Fibroblast of lung (primary cell): ENCODE measurements around the gene PHF2. TPM values are rescaled to one million over a fixed set of nuclear protein-coding genes. Genes with fewer than 3 reads are reported as not detected.

Experiments used
- DNase-seq, 2 donors: peaks; one replicate each; pipeline versions ENCODE4 v3.0.0 to v3.0.0-alpha.2; 2010; ENCODE audit warnings: low read depth in 2 of 2
- H2AFZ ChIP-seq: 2 replicates; pipeline ENCODE4 v1.5.1; 2012; ENCODE audit warnings: low read length, control low read depth, inconsistent platforms
- H3K27ac ChIP-seq: 2 replicates; pipeline ENCODE4 v1.5.1; 2011; ENCODE audit warnings: low read length, control low read depth; ENCODE audit not compliant: insufficient read depth
- H3K27me3 ChIP-seq: 2 replicates; pipeline ENCODE4 v1.5.1; 2011; ENCODE audit warnings: mild to moderate bottlenecking, low read length; ENCODE audit not compliant: control insufficient read depth, insufficient read depth
- H3K36me3 ChIP-seq: 2 replicates; pipeline ENCODE4 v1.5.1; 2011; ENCODE audit warnings: low read length; ENCODE audit not compliant: control insufficient read depth, insufficient read depth
- H3K4me1 ChIP-seq: 2 replicates; pipeline ENCODE4 v1.5.1; 2011; ENCODE audit warnings: low read length; ENCODE audit not compliant: control insufficient read depth, insufficient read depth; ENCODE audit errors: extremely low read depth
- H3K4me2 ChIP-seq: 2 replicates; pipeline ENCODE4 v1.5.1; 2011; ENCODE audit warnings: low read length, control low read depth; ENCODE audit not compliant: insufficient read depth; ENCODE audit errors: extremely low read depth
- H3K4me3 ChIP-seq, 4 experiments: fragments of 200-600 bp in 1 of 4; sonication (generic) in 1 of 4; replicated peaks in 1 of 4; 2 replicates each; pipeline ENCODE4 v1.5.1; 2011 to 2016; ENCODE audit warnings: low read length in 4 of 4, low read depth in 3 of 4, mild to moderate bottlenecking in 3 of 4, control low read depth in 2 of 4, inconsistent platforms in 1 of 4, mixed read lengths in 1 of 4; ENCODE audit not compliant: insufficient read depth in 1 of 4; ENCODE audit errors: control extremely low read depth in 1 of 4
- H3K79me2 ChIP-seq: 2 replicates; pipeline ENCODE4 v1.5.1; 2012; ENCODE audit warnings: mild to moderate bottlenecking, low read length, inconsistent platforms; ENCODE audit not compliant: control insufficient read depth, insufficient read depth
- H3K9ac ChIP-seq: 2 replicates; pipeline ENCODE4 v1.5.1; 2011; ENCODE audit warnings: mild to moderate bottlenecking, low read length, control low read depth; ENCODE audit not compliant: insufficient read depth
- H3K9me3 ChIP-seq: 2 replicates; pipeline ENCODE4 v1.5.1; 2012; ENCODE audit warnings: low read depth, low read length; ENCODE audit not compliant: control insufficient read depth, insufficient read depth
- H4K20me1 ChIP-seq: 2 replicates; pipeline ENCODE4 v1.5.1; 2011; ENCODE audit warnings: low read length; ENCODE audit not compliant: control insufficient read depth, insufficient read depth; ENCODE audit errors: extremely low read depth
- EZH2 ChIP-seq: IDR thresholded peaks from 2 replicates; pipeline ENCODE4 v1.5.1; 2012; ENCODE audit warnings: low read length, control low read depth, mild to moderate bottlenecking; ENCODE audit errors: missing control alignments
- polyA plus RNA-seq, 2 donors: library from polyadenylated mRNA; depleted of rRNA in 1 of 2; stranded (reverse) in 1 of 2; unstranded in 1 of 2; fragments of >200 nt; gene quantifications; 2 replicates each; pipeline ENCODE4 v1.2.1, GENCODE V29; 2011 to 2012; ENCODE audit warnings: missing spikeins in 1 of 2
- total RNA-seq: library from RNA; depleted of rRNA; stranded (reverse); fragments of >200 nt; gene quantifications from 2 replicates; pipeline ENCODE4 v1.2.1, GENCODE V29; 2014
- TF ChIP-seq, protein P1 (sequence below), 2 donors: IDR thresholded peaks in 1 of 2; conservative IDR thresholded peaks in 1 of 2; 1 replicate in 1 of 2; 2 replicates in 1 of 2; pipeline ENCODE4 v1.5.1; 2011 to 2012; ENCODE audit warnings: low read length in 2 of 2, control low read depth in 1 of 2, inconsistent platforms in 1 of 2, low read depth in 1 of 2, mild to moderate bottlenecking in 1 of 2

Gene PHF2
- total and polyA plus RNA-seq, 2 donors (not counting 1 experiment from before 2014, with no cell fraction given) = 9.2 to 13.4 TPM

DNA sequence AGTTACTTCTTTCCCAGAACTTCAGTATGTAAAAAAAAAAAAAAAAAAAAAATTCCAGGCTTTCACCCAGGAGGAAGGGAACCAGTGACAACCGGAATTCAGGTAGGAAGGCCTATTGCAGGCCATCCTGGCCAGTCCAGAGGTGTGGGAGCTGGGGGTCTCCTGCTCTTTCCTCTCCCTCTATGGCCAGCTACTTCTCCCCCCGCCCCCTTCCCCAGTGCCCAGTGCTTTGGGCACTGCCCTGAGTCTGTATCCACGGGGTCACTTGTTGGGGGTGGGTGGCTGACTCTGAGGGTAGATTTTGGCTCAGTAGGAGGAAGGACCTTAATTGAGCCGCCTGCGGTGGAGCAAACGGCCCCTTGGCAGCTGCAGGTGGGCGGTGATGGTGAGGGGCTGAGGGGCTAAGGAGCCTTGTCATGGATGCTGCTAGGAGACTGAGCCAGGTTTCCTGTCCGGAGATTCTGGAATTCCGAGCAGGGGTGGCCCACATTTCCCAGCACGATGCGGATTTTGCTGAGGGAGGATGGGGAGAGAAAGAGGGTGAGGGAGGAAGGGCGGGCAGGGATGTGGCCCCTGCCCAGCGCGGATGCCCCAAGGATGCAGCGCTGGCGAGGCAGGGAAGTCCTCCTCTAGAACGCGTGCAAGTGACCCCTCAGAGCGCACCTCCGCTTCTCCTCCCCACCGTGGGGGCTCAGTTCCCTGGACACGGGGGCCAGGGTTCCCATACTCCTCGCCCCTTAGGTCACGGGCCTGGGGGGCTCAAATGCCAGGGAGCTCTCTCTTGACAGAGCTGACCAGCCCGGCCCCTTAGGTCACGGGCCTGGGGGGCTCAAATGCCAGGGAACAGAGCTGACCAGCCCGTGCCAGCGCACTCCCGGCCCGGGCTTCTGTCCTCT, 1.2 kb upstream of the PHF2 start:
- Histone ChIP-seq H3K9me3 (no peaks in the 10 kb centered on the region), H3K4me2 (peak overlapping the region; percentile 98), H2AFZ (peak overlapping the region; percentile 31), H3K27me3 (no peaks in the 10 kb centered on the region), H3K79me2 (peaks cover 27% of the 10 kb centered on the region), H3K4me1 (peaks cover 7% of the 10 kb centered on the region), H4K20me1 (no peaks in the 10 kb centered on the region), H3K4me3 (peak overlapping the region; percentile 44 to 77 (median 64)), H3K36me3 (no peaks in the 10 kb centered on the region), H3K9ac (peak overlapping the region; percentile 63), H3K27ac (peak overlapping the region; percentile 59)
- DNase-seq = no peak
- no peak for TF ChIP-seq EZH2
- TF ChIP-seq, protein P1, sequence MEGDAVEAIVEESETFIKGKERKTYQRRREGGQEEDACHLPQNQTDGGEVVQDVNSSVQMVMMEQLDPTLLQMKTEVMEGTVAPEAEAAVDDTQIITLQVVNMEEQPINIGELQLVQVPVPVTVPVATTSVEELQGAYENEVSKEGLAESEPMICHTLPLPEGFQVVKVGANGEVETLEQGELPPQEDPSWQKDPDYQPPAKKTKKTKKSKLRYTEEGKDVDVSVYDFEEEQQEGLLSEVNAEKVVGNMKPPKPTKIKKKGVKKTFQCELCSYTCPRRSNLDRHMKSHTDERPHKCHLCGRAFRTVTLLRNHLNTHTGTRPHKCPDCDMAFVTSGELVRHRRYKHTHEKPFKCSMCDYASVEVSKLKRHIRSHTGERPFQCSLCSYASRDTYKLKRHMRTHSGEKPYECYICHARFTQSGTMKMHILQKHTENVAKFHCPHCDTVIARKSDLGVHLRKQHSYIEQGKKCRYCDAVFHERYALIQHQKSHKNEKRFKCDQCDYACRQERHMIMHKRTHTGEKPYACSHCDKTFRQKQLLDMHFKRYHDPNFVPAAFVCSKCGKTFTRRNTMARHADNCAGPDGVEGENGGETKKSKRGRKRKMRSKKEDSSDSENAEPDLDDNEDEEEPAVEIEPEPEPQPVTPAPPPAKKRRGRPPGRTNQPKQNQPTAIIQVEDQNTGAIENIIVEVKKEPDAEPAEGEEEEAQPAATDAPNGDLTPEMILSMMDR (conservative IDR thresholded peaks at IDR 0.05 in 1 of 2, IDR thresholded peaks at IDR 0.05 in 1 of 2; ENCODE audit: low read depth in 1 of 2, low read length in 2 of 2) = no peak

DNA sequence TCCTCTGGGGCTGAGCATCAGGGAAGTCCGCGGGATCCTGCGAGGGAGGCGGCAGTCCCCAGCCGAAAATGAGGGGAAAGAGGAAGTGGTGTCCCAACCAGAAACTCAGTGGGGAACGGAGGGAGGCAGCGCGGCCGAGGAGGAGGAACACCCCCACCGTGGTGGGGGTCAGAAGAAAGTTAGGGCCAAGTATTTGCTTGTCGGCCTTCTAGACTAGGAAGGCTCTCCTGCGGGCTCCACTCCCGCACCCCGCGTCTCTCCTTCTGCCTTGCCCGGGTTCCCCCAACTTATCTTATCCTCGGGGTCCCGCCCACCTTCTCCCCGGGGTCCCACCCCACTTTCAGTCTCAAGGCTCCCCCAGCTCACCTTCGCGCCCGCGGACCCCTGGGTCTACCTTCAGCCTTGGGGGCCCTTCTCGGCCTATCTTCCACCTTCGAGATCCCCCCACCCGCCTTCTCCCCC, 557 bp upstream of the PHF2 start:
- DNase-seq = peak; percentile 36
- Histone ChIP-seq H3K27me3 (no peaks in the 10 kb centered on the region), H2AFZ (peak overlapping the region; percentile 4), H4K20me1 (no peaks in the 10 kb centered on the region), H3K4me2 (peak overlapping the region; percentile 98), H3K79me2 (peaks cover 33% of the 10 kb centered on the region), H3K4me3 (peak overlapping the region; percentile 44 to 77 (median 64)), H3K27ac (peak overlapping the region; percentile 59), H3K36me3 (no peaks in the 10 kb centered on the region), H3K4me1 (peaks cover 7% of the 10 kb centered on the region), H3K9ac (peak overlapping the region; percentile 63), H3K9me3 (no peaks in the 10 kb centered on the region)
- no peak for TF ChIP-seq EZH2
- TF ChIP-seq, protein P1 (conservative IDR thresholded peaks at IDR 0.05 in 1 of 2, IDR thresholded peaks at IDR 0.05 in 1 of 2; ENCODE audit: low read depth in 1 of 2, low read length in 2 of 2) = no peak

DNA sequence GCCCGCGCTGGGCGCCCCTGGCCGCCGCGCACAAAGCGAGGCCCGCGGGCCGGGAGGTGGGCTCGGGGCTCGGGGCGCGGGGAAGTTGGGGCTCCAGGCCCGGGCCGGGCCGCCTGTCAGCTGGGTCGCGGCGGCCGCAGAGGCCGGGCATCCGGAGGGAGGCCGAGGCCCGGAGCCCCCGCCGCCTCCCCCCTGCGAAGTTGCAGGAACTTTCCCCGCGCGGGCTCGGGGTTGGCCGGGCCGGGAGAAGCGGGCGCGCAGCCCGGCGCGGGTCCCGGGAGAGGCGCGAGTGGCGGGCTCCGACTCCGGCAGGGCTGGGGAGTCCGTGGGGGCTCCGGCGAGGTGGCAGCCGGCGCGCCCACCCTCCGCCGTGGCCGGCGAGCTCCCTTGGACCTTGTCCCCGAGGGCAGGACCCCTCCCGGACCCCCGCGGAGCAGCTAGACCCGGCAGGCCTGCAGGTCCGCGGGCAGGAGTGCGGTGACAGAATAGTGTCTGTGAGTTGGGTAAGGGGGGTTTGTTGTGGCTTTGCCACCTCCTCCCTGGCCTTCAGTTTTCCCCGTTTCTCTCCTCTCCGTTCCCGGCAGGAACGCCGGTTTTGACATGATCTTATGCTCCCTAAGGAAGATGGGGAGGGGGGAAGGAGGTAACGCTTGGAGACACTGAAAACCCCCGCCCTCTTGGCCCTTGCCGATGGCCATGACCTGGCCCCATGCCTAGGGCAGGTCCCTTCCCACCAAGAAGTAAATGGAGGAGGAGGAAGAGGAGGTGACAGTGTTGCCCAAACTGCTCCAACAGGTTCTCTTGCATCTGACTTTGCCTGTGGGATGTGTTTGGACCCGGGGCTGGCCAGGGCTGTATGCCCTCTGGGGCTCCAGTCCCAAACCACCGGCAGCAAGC, 942 bp downstream of the PHF2 start:
- Histone ChIP-seq H3K4me3 (peak overlapping the region; percentile 67 to 76 (median 70)), H4K20me1 (no peaks in the 10 kb centered on the region), H3K9ac (peak overlapping the region; percentile 55), H3K27ac (no peak overlapping the region), H3K9me3 (no peaks in the 10 kb centered on the region), H3K4me2 (peak overlapping the region; percentile 94), H3K4me1 (peaks cover 7% of the 10 kb centered on the region), H3K36me3 (no peaks in the 10 kb centered on the region), H3K27me3 (no peaks in the 10 kb centered on the region), H3K79me2 (peaks cover 46% of the 10 kb centered on the region), H2AFZ (peak overlapping the region; percentile 13)
- DNase-seq = peak in 1 of 2 donors; percentile 22
- TF ChIP-seq EZH2 = no peak
- TF ChIP-seq, protein P1 (conservative IDR thresholded peaks at IDR 0.05 in 1 of 2, IDR thresholded peaks at IDR 0.05 in 1 of 2; ENCODE audit: low read depth in 1 of 2, low read length in 2 of 2) = no peak
